A549 (cell line): ENCODE measurements around the gene BEX3. TPM values are rescaled to one million over a fixed set of nuclear protein-coding genes. Genes with fewer than 3 reads are reported as not detected.
"Not testable (repeated sequence)": the region's sequence is repeated elsewhere in the genome, so short reads cannot be mapped to it uniquely, and the experiment has no call there.

Source experiments
- ATAC-seq, 2 experiments: fragments of 200-7000 bp in 1 of 2; fragments of >200 bp in 1 of 2; cut with Nextera tagmentation in 1 of 2; cut with Tn5 transposase in 1 of 2; 3 replicates each; pipeline versions ENCODE4 v1.8.0 to v1.9.1; 2018 to 2020; ENCODE audit warnings: mild to moderate bottlenecking in 1 of 2, moderate library complexity in 1 of 2
- CTCF ChIA-PET: fragments of 300-600 bp; sonication (Branson Sonifier 250); formaldehyde crosslinking; extraction: SDS; loops from one replicate; lab custom pipeline; 2021; ENCODE audit warnings: antibody characterized with exemption, inconsistent platforms; lab: Yijun Ruan, JAX
- POLR2A ChIA-PET: fragments of 350-600 bp; formaldehyde crosslinking; extraction: SDS; loops from one replicate; lab custom pipeline; 2021; ENCODE audit warnings: antibody characterized with exemption, inconsistent platforms; lab: Yijun Ruan, JAX
- DNase-seq, 2 experiments: peaks; one replicate each; pipeline versions ENCODE4 v3.0.0 to v3.0.0-alpha.2; 2011 to 2016; ENCODE audit warnings: low read depth in 1 of 2, low spot score in 1 of 2
- FAIRE-seq: peaks from 2 replicates; lab custom pipeline; 2011; peaks lifted over from hg19 to GRCh38; lab: Jason Lieb, UNC
- H3K27ac ChIP-seq, 2 experiments: fragments of >200 bp; sonication (Bioruptor Twin); formaldehyde crosslinking; 3 replicates each; pipeline ENCODE4 v1.5.1; 2016 to 2017
- H3K4me1 ChIP-seq: fragments of >200 bp; sonication (Bioruptor Twin); formaldehyde crosslinking; 3 replicates; pipeline ENCODE4 v1.6.1; 2016
- H3K4me2 ChIP-seq: fragments of >200 bp; sonication (Bioruptor Twin); formaldehyde crosslinking; 3 replicates; pipeline ENCODE4 v1.6.1; 2016
- H3K4me3 ChIP-seq: fragments of >200 bp; sonication (Bioruptor Twin); formaldehyde crosslinking; 3 replicates; pipeline ENCODE4 v1.5.1; 2016
- H3K9me3 ChIP-seq: fragments of >200 bp; sonication (Bioruptor Twin); formaldehyde crosslinking; 3 replicates; pipeline ENCODE4 v1.6.1; 2016
- CBX2 ChIP-seq: fragments of 200-600 bp; sonication (generic); IDR thresholded peaks from 2 replicates; pipeline ENCODE4 v1.6.1; 2016; ENCODE audit warnings: low read depth, mild to moderate bottlenecking, borderline replicate concordance
- EHF ChIP-seq: fragments of 250-450 bp; sonication (Bioruptor Pico); IDR thresholded peaks from 2 replicates; pipeline ENCODE4 v1.5.0; 2020; ENCODE audit warnings: mild to moderate bottlenecking
- EHMT2 ChIP-seq: fragments of 200-600 bp; sonication (generic); IDR thresholded peaks from 2 replicates; pipeline ENCODE4 v1.6.1; 2016; ENCODE audit warnings: antibody characterized with exemption, low read depth, mild to moderate bottlenecking, moderate library complexity
- FOXS1 ChIP-seq: fragments of 250-450 bp; sonication (Bioruptor Pico); IDR thresholded peaks from 2 replicates; pipeline ENCODE4 v1.5.0; 2020; ENCODE audit warnings: mild to moderate bottlenecking, moderate library complexity
- GATA3 ChIP-seq: IDR thresholded peaks from 2 replicates; pipeline ENCODE4 v1.6.1; 2012; ENCODE audit warnings: borderline replicate concordance
- KDM1A ChIP-seq: fragments of 200-600 bp; sonication (generic); IDR thresholded peaks from 2 replicates; pipeline ENCODE4 v1.6.1; 2016; ENCODE audit warnings: low read depth, mild to moderate bottlenecking
- KDM5A ChIP-seq: fragments of 200-600 bp; sonication (generic); IDR thresholded peaks from 2 replicates; pipeline ENCODE4 v1.6.1; 2016; ENCODE audit warnings: antibody characterized with exemption, mild to moderate bottlenecking
- MAFK ChIP-seq: fragments of 450-650 bp; IDR thresholded peaks from 2 replicates; pipeline ENCODE4 v1.6.1; 2014; ENCODE audit not compliant: partially characterized antibody
- MAZ ChIP-seq: fragments of 150-350 bp; IDR thresholded peaks from 2 replicates; pipeline ENCODE4 v1.6.1; 2014; ENCODE audit warnings: antibody characterized with exemption, low read depth, low read length, borderline replicate concordance
- NFE2L2 ChIP-seq: fragments of 150-350 bp; conservative IDR thresholded peaks from 2 replicates; pipeline ENCODE4 v1.6.1; 2014; ENCODE audit warnings: low read length
- NR3C1 ChIP-seq: fragments of >200 bp; sonication (Bioruptor Twin); formaldehyde crosslinking; IDR thresholded peaks from 3 replicates; pipeline ENCODE4 v1.6.1; 2017
- PHF8 ChIP-seq: fragments of 200-600 bp; sonication (generic); IDR thresholded peaks from 2 replicates; pipeline ENCODE4 v1.6.1; 2016; ENCODE audit warnings: low read depth, mild to moderate bottlenecking, antibody characterized with exemption, moderate library complexity, borderline replicate concordance
- POLR2AphosphoS2 ChIP-seq: conservative IDR thresholded peaks from 2 replicates; pipeline ENCODE4 v1.6.1; 2012; ENCODE audit warnings: low read length, improper control_type of control experiment, inconsistent platforms
- RNF2 ChIP-seq: fragments of 200-600 bp; sonication (generic); IDR thresholded peaks from 2 replicates; pipeline ENCODE4 v1.6.1; 2016; ENCODE audit warnings: low read depth, mild to moderate bottlenecking, antibody characterized with exemption, moderate library complexity, borderline replicate concordance
- SMC3 ChIP-seq: fragments of >200 bp; sonication (Bioruptor Twin); formaldehyde crosslinking; IDR thresholded peaks from 3 replicates; pipeline ENCODE4 v1.6.1; 2018; ENCODE audit warnings: inconsistent platforms
- TFCP2L1 ChIP-seq: fragments of 250-450 bp; sonication (Bioruptor Pico); IDR thresholded peaks from 2 replicates; pipeline ENCODE4 v1.5.0; 2021; ENCODE audit warnings: mild to moderate bottlenecking
- ZSCAN20 ChIP-seq: fragments of 250-450 bp; sonication (Bioruptor Pico); IDR thresholded peaks from 2 replicates; pipeline ENCODE4 v1.8.0; 2022; ENCODE audit warnings: mild to moderate bottlenecking, moderate library complexity
- WGBS: methylation state at CpG from one replicate; pipeline ENCODE4 v1.1.6; 2017; ENCODE audit errors: missing lambda C conversion rate; 5-methylcytosine and 5-hydroxymethylcytosine counted together
- polyA plus RNA-seq, 4 experiments: library from polyadenylated mRNA; depleted of rRNA in 3 of 4; stranded (reverse); fragments of >200 nt; fragmentation: RNase III in 1 of 4; extraction: RNeasy Plus Mini Kit Qiagen cat#74134 plus additional on column Dnase treatment in 1 of 4; gene quantifications; 2 replicates in 3 of 4; 3 replicates in 1 of 4; pipeline ENCODE4 v1.2.3, GENCODE V29; 2011 to 2017
- TF ChIP-seq, protein P1 (sequence below): fragments of 150-350 bp; IDR thresholded peaks from 2 replicates; pipeline ENCODE4 v1.6.1; 2014; ENCODE audit warnings: low read depth, mild to moderate bottlenecking, low read length

The BEX3 gene
- polyA plus RNA-seq, 2 of the 4 experiments (the other 2 are of a cell fraction) = 382 to 404 TPM

DNA sequence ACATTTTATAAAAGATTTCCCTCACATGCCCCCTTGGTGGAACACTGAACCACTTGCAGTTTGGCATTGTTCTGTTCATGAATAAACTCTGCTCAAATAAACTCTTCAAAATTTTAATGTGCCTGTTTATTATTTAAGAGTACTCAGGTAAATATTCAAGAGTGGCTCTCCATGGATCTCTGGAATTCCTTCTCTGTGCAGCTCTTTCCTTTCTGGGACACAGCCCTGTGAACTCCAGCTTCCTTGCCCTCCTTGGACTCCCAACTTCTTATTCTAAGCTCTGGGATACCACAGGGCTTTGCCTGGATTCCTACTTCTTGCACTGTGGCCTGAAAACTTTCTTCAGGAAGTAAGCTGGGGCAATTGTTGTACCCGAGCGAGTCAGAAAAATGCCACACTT lies 8.3 kb downstream of the BEX3 start:
- ChIA-PET POLR2A (interaction anchor here (0.5 kb wide), 1 partner anchor 10 kb away, joined by 5 read pairs; no protein-coding TSS in a partner anchor), CTCF (interaction anchor here (0.6 kb wide), 1 partner anchor 41 kb away, joined by 3 read pairs; no protein-coding TSS in a partner anchor)
- FAIRE-seq (no peak), ATAC-seq (no peak), DNase-seq (no peak)
- H3K27ac ChIP-seq = no peak overlapping the region
- no peak overlapping the region for H3K4me2 ChIP-seq
- TF ChIP-seq KDM5A (no peak), POLR2AphosphoS2 (no peak), ZSCAN20 (CRISPR knock-in tag) (no peak), NR3C1 (no peak), RNF2 (no peak), NFE2L2 (no peak), MAZ (no peak), KDM1A (no peak), CBX2 (no peak), PHF8 (no peak), SMC3 (no peak), FOXS1 (CRISPR knock-in tag) (no peak), GATA3 (no peak), TFCP2L1 (no peak), EHF (CRISPR knock-in tag) (no peak)
- TF ChIP-seq, protein P1, sequence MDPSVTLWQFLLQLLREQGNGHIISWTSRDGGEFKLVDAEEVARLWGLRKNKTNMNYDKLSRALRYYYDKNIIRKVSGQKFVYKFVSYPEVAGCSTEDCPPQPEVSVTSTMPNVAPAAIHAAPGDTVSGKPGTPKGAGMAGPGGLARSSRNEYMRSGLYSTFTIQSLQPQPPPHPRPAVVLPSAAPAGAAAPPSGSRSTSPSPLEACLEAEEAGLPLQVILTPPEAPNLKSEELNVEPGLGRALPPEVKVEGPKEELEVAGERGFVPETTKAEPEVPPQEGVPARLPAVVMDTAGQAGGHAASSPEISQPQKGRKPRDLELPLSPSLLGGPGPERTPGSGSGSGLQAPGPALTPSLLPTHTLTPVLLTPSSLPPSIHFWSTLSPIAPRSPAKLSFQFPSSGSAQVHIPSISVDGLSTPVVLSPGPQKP = no peak
- H3K4me3 ChIP-seq = no peak overlapping the region
- 82% methylated on average over 2 of the region's 2 CpGs for WGBS
- H3K4me1 ChIP-seq = no peaks in the 10 kb centered on the region
- H3K9me3 ChIP-seq = no peaks in the 10 kb centered on the region

DNA sequence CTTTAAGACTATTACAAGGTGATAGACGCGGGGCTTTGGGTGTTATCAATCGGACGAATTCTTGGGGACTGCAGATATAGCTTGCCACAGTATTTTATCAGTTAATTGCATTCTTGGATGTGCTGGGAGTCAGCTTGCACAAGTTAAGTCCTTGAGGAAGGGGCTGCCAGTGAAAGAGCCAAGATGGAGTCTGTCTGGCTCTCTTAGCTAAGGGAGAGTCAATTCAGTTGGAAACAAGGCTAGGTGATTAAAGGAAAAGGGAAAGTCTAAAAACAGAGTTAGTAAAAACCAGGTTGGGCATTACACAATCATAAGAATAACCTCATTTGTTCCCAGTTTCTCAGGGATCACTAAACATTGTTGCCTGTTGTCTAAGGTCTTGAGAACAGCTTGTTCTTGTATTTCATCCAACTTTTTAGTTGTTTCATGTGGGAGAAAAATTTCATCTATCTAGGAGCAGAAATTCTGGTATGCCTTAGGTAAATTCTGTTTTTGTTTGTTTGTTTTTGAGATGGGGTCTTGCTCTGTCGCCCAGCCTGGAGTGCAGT lies 9.0 kb downstream of the BEX3 start:
- WGBS = 58% methylated on average over 5 of the region's 5 CpGs
- FAIRE-seq = peak; percentile 59
- ATAC-seq, H3K9me3 ChIP-seq, H3K4me3 ChIP-seq, CTCF ChIA-PET, H3K4me2 ChIP-seq, POLR2A ChIA-PET, DNase-seq, H3K4me1 ChIP-seq, H3K27ac ChIP-seq: not testable (repeated sequence)

- WGBS = 84% methylated on average over 2 of the region's 2 CpGs
- Histone ChIP-seq H3K4me3 (no peak overlapping the region), H3K27ac (no peak overlapping the region), H3K4me2 (no peak overlapping the region), H3K4me1 (no peaks in the 10 kb centered on the region), H3K9me3 (no peaks in the 10 kb centered on the region)
- no peak for DNase-seq
- FAIRE-seq = no peak
- ChIA-PET POLR2A (no interaction called here), CTCF (no interaction called here)
- no peak for ATAC-seq
- TF ChIP-seq ZSCAN20 (CRISPR knock-in tag) (no peak), MAFK (peak; percentile 23)
Observed at GRCh38 chrX:103386332-103386731, 10.0 kb downstream of the BEX3 start.

DNA sequence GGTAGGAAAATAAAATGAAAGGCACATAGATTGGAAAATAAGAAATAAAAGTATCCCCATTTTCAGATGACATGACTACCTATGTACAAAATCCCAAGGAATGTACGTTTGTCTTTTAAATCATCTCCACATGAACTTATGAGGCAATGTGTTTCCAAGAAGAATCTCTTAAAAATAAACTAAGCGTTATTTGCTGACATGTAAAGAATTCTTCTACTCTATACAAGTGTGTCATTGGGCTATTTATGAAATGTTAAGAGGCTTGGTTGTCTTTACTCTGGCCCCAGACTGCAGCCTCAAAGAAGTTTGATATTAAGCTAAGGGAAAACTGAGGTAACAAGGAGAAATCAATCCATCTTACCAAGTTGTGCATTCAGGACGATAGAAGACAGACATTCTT lies 17.1 kb downstream of the BEX3 start:
- Histone ChIP-seq H3K9me3 (no peaks in the 10 kb centered on the region), H3K27ac (no peak overlapping the region), H3K4me2 (no peak overlapping the region), H3K4me1 (peaks cover 6% of the 10 kb centered on the region; the same call in 2 of the 3 replicates), H3K4me3 (no peak overlapping the region)
- DNase-seq = no peak
- no peak for TF ChIP-seq EHMT2
- TF ChIP-seq MAFK = peak; percentile 62
- ATAC-seq = no peak
- CTCF ChIA-PET = no interaction called here
- POLR2A ChIA-PET = no interaction called here
- no peak for FAIRE-seq
- 53% methylated on average over 3 of the region's 3 CpGs for WGBS
